Measurements from ENCODE around the gene CTTNBP2. TPM values are rescaled to one million over a fixed set of nuclear protein-coding genes. Genes with fewer than 3 reads are reported as not detected.

The CTTNBP2 gene
- total and polyA plus RNA-seq, 2 donors (not counting 1 experiment from before 2014, with no cell fraction given), result 8.3 to 12.0 TPM

GRCh38 chr7:117707080-117707479 lies 166.2 kb downstream of the CTTNBP2 start:
- Histone ChIP-seq H4K20me1 (ENCODE audit: control insufficient read depth, extremely low read depth, insufficient read depth, low read length) (no peaks in the 10 kb centered on the region), H3K9me3 (ENCODE audit: control insufficient read depth, insufficient read depth, low read depth, low read length) (no peaks in the 10 kb centered on the region), H3K27me3 (ENCODE audit: control insufficient read depth, insufficient read depth, low read length) (no peaks in the 10 kb centered on the region), H3K36me3 (ENCODE audit: control insufficient read depth, insufficient read depth, low read length) (no peaks in the 10 kb centered on the region), H3K79me2 (ENCODE audit: control insufficient read depth, insufficient read depth, low read length) (no peaks in the 10 kb centered on the region), H2AFZ (ENCODE audit: low read length) (no peak overlapping the region), H3K9ac (ENCODE audit: insufficient read depth, low read length) (no peak overlapping the region), H3K27ac (ENCODE audit: insufficient read depth, low read length) (no peak overlapping the region), H3K4me2 (ENCODE audit: extremely low read depth, insufficient read depth, low read length) (no peak overlapping the region), H3K4me3 (replicated peaks in 1 of 4; ENCODE audit: control extremely low read depth in 1 of 4, insufficient read depth in 1 of 4, low read depth in 3 of 4, low read length in 4 of 4) (no peak overlapping the region), H3K4me1 (ENCODE audit: control insufficient read depth, extremely low read depth, insufficient read depth, low read length) (no peaks in the 10 kb centered on the region)
- DNase-seq (ENCODE audit: low read depth in 2 of 2), result no peak
- TF ChIP-seq EZH2 (IDR thresholded peaks at IDR 0.05; ENCODE audit: low read length, missing control alignments) (no peak), CTCF (conservative IDR thresholded peaks at IDR 0.05 in 1 of 2, IDR thresholded peaks at IDR 0.05 in 1 of 2; ENCODE audit: low read depth in 1 of 2, low read length in 2 of 2) (no peak)

- Histone ChIP-seq H3K9ac (ENCODE audit: insufficient read depth, low read length) (no peak overlapping the region), H3K4me1 (ENCODE audit: control insufficient read depth, extremely low read depth, insufficient read depth, low read length) (no peaks in the 10 kb centered on the region), H3K9me3 (ENCODE audit: control insufficient read depth, insufficient read depth, low read depth, low read length) (no peaks in the 10 kb centered on the region), H3K4me3 (replicated peaks in 1 of 4; ENCODE audit: control extremely low read depth in 1 of 4, insufficient read depth in 1 of 4, low read depth in 3 of 4, low read length in 4 of 4) (no peak overlapping the region), H3K27me3 (ENCODE audit: control insufficient read depth, insufficient read depth, low read length) (no peaks in the 10 kb centered on the region), H3K4me2 (ENCODE audit: extremely low read depth, insufficient read depth, low read length) (no peak overlapping the region), H2AFZ (ENCODE audit: low read length) (no peak overlapping the region), H3K79me2 (ENCODE audit: control insufficient read depth, insufficient read depth, low read length) (no peaks in the 10 kb centered on the region), H3K36me3 (ENCODE audit: control insufficient read depth, insufficient read depth, low read length) (no peaks in the 10 kb centered on the region), H3K27ac (ENCODE audit: insufficient read depth, low read length) (no peak overlapping the region), H4K20me1 (ENCODE audit: control insufficient read depth, extremely low read depth, insufficient read depth, low read length) (no peaks in the 10 kb centered on the region)
- no peak for TF ChIP-seq EZH2 (IDR thresholded peaks at IDR 0.05; ENCODE audit: low read length, missing control alignments)
- no peak for TF ChIP-seq CTCF (conservative IDR thresholded peaks at IDR 0.05 in 1 of 2, IDR thresholded peaks at IDR 0.05 in 1 of 2; ENCODE audit: low read depth in 1 of 2, low read length in 2 of 2)
- DNase-seq (ENCODE audit: low read depth in 2 of 2), result no peak
These were observed 167.0 kb downstream of the CTTNBP2 start for GRCh38 chr7:117706210-117706609.

GRCh38 chr7:117705630-117706029 lies 167.6 kb downstream of the CTTNBP2 start:
- H3K9me3 ChIP-seq (ENCODE audit: control insufficient read depth, insufficient read depth, low read depth, low read length), result no peaks in the 10 kb centered on the region
- no peak overlapping the region for H3K9ac ChIP-seq (ENCODE audit: insufficient read depth, low read length)
- no peak overlapping the region for H3K4me2 ChIP-seq (ENCODE audit: extremely low read depth, insufficient read depth, low read length)
- no peaks in the 10 kb centered on the region for H4K20me1 ChIP-seq (ENCODE audit: control insufficient read depth, extremely low read depth, insufficient read depth, low read length)
- DNase-seq (ENCODE audit: low read depth in 2 of 2), result no peak
- H3K79me2 ChIP-seq (ENCODE audit: control insufficient read depth, insufficient read depth, low read length), result no peaks in the 10 kb centered on the region
- no peaks in the 10 kb centered on the region for H3K36me3 ChIP-seq (ENCODE audit: control insufficient read depth, insufficient read depth, low read length)
- no peak overlapping the region for H2AFZ ChIP-seq (ENCODE audit: low read length)
- no peak overlapping the region for H3K4me3 ChIP-seq (replicated peaks in 1 of 4; ENCODE audit: control extremely low read depth in 1 of 4, insufficient read depth in 1 of 4, low read depth in 3 of 4, low read length in 4 of 4)
- no peaks in the 10 kb centered on the region for H3K27me3 ChIP-seq (ENCODE audit: control insufficient read depth, insufficient read depth, low read length)
- H3K4me1 ChIP-seq (ENCODE audit: control insufficient read depth, extremely low read depth, insufficient read depth, low read length), result no peaks in the 10 kb centered on the region
- no peak overlapping the region for H3K27ac ChIP-seq (ENCODE audit: insufficient read depth, low read length)
- TF ChIP-seq CTCF (conservative IDR thresholded peaks at IDR 0.05 in 1 of 2, IDR thresholded peaks at IDR 0.05 in 1 of 2; ENCODE audit: low read depth in 1 of 2, low read length in 2 of 2), result no peak
- TF ChIP-seq EZH2 (IDR thresholded peaks at IDR 0.05; ENCODE audit: low read length, missing control alignments), result no peak

All from fibroblast of lung (primary cell).